ENCODE data around the gene CFAP99.

CFAP99 gene

DNA sequence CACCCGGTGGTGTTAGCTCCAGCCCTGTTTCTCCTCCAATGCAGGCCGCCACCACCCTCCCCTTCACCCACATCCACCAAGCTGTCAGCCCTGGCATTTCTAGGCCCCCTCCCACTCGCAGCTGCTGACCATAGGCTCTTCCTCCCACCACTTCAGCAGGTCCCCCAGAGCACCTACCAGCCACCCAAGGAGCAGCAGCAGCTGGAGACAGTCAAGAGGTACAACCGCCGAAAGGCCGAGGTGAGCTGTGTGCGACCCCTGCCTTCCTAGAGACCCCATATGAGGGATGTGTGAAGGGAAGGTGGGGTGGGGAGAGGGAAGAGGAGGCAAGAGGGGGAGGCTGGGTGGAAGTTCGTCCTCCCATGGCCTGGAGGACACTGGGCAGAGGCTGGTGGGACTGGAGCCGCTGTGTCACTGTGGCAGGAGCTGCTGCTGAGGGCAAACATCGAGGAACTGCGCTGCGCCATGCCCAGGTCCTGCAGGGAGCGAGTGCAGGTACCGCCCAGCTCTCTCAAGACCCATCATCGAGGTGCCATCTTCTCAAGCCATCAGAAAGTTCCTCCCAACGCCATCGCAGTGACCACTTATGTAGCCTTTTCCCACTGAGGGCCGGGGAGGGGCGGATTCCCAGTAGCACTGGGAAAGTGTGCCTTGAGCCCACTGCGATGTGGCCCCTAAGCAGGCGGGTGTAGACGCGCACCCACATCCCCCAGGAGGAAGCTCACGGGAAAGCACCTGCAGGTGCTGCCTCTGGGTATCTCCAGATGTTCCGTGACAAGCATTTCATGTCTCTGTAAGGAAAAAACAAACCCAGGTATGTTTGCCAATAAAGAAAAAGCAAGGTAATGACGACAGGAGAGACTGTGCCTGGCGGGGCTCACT is 31.0 kb downstream of the CFAP99 start:
- H3K4me3 ChIP-seq (ENCODE audit: low read depth, low read length) = no peak overlapping the region
- TF ChIP-seq, protein P1, sequence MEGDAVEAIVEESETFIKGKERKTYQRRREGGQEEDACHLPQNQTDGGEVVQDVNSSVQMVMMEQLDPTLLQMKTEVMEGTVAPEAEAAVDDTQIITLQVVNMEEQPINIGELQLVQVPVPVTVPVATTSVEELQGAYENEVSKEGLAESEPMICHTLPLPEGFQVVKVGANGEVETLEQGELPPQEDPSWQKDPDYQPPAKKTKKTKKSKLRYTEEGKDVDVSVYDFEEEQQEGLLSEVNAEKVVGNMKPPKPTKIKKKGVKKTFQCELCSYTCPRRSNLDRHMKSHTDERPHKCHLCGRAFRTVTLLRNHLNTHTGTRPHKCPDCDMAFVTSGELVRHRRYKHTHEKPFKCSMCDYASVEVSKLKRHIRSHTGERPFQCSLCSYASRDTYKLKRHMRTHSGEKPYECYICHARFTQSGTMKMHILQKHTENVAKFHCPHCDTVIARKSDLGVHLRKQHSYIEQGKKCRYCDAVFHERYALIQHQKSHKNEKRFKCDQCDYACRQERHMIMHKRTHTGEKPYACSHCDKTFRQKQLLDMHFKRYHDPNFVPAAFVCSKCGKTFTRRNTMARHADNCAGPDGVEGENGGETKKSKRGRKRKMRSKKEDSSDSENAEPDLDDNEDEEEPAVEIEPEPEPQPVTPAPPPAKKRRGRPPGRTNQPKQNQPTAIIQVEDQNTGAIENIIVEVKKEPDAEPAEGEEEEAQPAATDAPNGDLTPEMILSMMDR (IDR thresholded peaks at IDR 0.05; ENCODE audit: borderline replicate concordance, insufficient read depth, low read depth, low read length) = no peak

DNA sequence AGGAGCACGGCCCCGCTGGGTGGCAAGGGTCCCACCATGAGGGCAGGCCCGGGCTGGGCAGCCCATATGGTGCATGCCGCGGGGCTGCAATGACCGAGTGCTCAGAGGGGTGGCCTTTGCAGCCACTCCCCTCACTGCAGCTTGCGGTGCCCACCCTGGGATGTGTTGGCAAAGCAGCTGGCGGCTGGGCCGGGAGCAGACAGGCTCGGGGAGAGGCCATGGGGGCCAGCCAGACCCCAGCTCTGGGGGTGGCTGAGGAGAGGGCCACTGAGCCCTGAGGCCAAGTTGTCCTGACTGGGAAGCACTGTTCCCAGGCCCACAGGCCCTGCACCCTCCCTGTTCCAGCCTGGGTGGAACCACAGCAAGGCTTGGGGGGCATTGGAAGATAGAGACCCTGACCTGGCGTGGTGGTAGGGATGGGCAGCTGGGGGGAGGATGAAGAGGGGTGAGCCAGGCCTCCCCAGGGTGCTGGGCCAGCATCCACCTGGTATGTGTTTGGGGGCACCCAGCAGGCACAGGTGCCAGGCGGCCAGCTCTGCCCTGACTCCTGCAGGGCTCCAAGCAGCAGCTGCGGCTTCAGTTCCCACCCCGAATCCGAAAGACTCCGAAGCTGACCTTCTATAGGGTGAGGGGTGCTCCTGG is 31.8 kb downstream of the CFAP99 start:
- TF ChIP-seq, protein P1 (IDR thresholded peaks at IDR 0.05; ENCODE audit: borderline replicate concordance, insufficient read depth, low read depth, low read length) = no peak
- H3K4me3 ChIP-seq (ENCODE audit: low read depth, low read length) = no peak overlapping the region

DNA sequence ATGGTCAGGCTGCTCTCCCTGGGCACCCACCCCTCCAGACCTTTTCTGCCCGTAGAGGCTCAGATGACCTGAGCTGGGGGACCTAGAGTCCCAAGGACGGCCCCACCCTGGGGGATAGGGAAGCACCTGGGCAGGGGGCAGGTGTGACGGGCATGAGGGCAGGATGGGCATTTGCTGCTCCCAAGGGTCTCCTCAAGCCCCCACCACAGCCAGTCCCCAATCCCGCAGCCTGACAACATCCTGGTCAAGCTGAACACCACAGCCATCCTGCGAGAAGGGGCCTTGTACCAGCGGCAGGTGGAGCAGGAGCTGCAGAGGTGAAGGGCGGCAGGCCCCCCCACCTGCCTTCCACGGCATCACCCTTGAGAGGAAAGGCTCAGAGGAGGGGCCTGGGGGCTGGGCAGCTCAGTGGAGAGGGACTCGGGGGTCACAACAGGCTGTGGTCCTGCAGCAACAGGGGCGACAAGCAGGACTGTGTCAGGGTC is 32.3 kb downstream of the CFAP99 start:
- no peak overlapping the region for H3K4me3 ChIP-seq (ENCODE audit: low read depth, low read length)
- TF ChIP-seq, protein P1 (IDR thresholded peaks at IDR 0.05; ENCODE audit: borderline replicate concordance, insufficient read depth, low read depth, low read length) = no peak

DNA sequence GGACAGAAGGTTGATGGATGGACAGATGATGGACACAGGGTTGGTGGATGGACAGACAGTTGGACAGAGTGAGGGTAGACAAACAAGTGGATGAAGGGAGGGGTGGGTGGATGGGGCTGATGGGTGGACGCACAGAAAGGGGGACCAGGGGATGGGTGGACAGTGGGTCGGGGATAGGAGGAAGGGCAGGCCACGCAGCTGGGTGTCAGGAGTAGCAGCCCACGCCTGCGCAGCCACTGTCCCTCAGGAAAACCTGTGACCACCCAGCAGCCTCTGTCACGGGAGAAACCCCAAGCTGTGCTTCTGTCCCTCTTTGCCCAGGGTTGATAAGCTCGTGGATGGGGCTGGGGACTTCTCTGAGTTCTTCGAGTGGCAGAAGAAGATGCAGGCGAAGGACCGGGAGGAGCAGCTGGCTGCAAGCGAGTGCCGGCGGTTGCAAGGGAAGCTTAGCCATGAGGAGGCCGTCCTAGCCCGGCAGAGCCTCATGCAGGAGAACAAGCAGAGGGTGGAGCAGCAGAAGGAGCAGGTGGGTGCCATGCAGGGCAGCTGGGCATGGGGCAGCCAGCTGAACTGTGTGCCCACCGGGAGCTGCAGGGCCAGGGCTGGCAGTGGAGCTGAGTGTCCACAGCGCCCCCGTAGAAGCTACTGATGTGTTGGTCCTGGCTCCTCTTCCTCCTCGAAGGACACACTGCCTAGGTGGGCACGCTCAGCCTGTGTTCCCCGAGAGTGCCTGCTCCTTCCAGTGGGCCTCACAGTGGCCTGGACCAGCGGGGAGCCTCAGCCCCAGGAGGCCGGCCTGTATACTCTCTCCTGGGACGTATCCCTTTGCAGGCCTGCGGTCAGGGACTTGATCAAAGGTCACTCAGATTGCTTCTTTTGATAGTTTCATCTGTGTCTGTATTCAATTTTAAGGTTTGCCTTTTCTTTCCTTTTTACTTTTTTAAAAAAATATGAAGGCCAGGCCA is 33.3 kb downstream of the CFAP99 start:
- TF ChIP-seq, protein P1 (IDR thresholded peaks at IDR 0.05; ENCODE audit: borderline replicate concordance, insufficient read depth, low read depth, low read length) = no peak
- H3K4me3 ChIP-seq (ENCODE audit: low read depth, low read length) = no peak overlapping the region

- TF ChIP-seq, protein P1 (IDR thresholded peaks at IDR 0.05; ENCODE audit: borderline replicate concordance, insufficient read depth, low read depth, low read length) = no peak
- H3K4me3 ChIP-seq (ENCODE audit: low read depth, low read length) = no peak overlapping the region
Observed at GRCh38 chr4:2457481-2458295, 38.9 kb downstream of the CFAP99 start.

Data from GM12875 (cell line).